ENCODE results near the gene ARHGAP33. TPM values are rescaled to one million over a fixed set of nuclear protein-coding genes. Genes with fewer than 3 reads are reported as not detected.
"Not testable (repeated sequence)": the region's sequence is repeated elsewhere in the genome, so short reads cannot be mapped to it uniquely, and the experiment has no call there.

ARHGAP33 gene
- total RNA-seq, 1 donor from 2014 or later = 26.3 TPM

DNA sequence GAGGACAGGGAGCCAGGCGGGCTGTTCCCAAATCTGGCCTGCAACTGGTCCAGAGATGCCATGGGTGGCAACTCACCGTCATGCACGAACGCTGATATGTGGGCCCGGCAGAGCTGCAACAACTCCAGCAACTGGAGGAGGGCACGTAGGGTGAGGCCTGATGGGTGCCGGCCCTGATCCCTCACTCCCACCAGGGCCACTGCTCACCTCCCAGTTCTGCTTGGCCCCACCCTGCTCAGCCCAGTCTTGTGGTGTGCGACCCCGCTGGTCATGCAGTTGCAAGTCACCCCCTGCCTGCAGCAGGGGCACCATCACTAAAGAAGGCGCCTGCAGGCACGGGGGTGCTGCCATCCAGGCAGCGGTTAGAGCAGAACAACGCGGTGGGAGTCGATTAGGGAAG is 16.9 kb downstream of the ARHGAP33 start:
- no peak for DNase-seq

DNA sequence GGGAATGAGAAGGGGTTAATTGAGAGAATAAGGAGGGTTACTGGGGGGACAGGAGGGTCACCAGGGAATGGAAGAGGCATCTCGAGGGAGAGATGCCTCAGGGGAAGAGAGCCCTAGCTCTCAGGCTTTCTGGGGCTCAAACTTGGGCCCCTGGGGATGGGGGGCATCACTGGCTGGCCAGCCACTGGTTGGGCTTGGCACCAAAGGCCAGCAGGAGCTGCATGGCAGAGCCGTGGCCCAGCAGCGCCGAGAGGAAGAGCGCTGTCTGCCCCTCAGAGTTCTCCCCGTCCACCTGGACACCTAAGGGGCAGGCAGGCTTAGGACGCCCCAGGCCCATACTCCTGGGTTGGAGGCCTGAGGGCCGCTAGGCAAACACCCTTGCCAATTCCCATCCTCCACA is 17.5 kb downstream of the ARHGAP33 start:
- DNase-seq = no peak

DNA sequence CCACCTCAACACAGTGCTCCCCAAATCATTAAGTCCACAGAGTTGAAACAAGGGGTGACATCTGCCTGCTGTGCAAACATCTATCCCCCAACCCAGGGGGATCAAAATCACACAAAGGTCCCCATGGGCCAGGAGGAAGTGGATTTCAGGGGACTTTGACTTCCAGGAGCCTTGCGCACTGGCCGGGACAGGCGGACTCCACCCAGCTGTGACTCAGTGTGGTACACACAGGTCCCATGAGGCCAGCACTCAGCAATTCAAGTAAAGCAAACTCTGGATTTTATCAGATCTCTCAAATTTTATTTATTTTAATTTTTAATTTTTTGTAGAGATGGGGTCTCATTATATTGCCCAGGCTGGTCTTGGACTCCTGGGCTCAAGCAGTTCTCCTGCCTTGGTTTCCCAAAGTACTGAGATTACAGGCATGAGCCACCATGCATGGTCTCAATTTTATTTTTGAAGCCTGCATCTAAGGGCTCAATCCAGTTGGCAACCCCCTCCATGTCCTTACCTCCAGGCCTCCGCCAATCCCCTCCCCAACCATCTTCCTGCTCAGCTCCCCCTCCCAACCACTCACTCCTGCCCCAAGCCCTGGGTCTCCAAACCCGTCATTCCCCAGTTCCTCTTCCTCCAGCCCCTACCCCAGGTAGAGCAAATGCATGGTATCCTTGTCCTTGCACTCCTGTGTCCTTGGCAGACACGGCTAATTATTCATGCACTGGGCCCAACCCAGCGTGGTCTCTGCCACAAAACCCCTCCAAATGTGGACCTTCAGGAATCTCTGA is 18.2 kb downstream of the ARHGAP33 start:
- DNase-seq = no peak

DNA sequence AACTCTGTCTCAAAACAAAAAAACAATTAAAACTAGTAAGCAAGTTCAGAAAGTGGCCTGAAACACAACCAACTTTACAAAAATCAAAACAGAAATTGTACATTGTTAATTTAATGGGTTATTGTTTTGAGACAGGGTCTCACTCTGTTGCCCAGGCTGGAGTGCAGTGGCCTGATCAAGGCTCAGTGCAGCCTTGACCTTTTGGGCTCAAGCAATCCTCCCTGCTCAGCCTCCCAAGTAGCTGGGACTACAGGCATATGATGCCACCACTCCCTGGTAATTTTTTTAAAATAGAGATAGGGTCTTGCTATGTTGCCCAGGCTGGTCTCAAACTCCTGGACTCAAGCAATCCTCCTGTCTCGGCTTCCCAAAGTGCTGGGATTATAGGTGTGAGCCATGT is 20.2 kb downstream of the ARHGAP33 start:
- not testable (repeated sequence) for DNase-seq

DNA sequence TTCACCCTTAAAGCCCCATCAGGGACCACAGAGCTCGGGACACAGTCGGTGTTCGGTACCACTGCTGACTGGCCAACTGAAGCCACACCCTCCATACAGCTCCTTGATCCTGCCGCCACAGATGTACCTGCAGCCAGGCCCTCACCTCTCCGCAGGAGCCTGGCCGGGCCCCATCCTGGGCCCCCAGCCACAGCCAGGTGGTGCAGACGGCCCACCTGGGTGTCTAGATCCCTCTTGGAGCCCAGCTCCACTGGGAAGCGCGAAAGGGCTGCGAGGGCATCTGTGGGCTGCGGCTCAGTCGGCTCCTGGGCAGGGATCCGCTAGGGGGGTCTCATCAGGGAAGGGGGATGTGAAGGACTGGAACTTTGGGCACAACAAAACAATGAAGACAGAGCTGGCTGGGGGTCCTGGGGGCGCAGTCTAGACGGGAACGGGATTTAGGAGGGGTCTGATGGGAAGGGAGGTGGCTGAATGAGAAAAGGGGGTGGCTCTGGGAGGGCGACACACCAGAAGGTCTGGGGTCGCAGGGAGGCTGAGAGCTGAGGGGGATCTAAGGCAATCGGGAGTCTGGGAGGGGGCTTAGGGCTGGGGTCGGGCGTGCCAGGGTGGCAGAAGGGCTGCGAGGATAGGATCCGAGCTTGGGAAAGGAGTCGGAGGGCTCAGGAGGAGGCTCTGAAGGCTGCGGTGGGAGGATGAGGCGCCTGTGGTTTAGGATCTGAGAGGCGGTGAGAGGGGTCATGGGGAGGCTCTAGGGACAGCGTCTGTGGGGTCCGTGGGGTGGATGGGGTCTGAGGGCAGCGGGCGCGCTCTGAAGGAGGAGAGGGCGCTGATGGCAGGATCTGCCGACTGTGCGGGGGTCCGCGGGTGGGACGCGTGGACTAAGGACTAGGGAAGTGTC is 21.5 kb downstream of the ARHGAP33 start:
- DNase-seq = no peak

DNA sequence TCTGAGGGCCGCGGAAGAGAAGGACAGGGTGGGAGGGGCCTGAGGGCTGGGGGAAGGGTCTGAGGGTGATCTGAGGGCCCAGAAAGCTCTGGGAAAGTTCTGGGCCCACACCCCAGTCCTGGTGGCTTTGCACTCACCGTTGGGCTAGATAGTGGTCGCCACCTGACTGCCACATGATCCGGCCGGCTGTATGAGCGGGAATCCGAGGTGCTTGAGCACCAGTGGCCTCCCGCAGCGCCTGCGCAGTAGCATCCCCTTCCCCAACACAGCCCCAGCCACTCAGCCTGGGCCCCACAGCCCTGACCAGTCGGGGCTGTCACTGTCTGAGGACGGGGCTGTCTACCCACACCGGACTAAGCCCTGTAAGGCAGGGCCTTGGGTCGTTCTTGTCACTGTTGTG is 22.3 kb downstream of the ARHGAP33 start:
- peak; percentile 38 for DNase-seq

DNA sequence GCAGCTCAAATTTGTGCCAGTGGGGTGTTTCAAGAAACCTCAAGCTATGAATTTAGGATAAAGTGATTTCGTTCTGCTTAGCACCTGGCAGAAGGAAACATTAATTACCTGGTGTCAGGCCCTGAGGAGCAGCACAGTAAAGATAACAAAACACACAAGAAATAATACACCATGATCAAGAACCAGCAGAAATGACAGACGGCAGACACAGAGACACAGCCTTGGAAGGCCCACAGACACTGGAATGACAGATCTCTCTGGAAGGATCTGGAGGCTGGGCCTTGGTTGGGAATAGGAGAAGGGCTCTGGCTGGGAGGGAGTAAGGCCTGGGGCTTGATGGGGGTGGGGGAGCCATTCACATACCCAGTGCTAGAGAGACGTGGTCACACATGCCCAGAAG is 26.5 kb downstream of the ARHGAP33 start:
- DNase-seq = no peak

DNA sequence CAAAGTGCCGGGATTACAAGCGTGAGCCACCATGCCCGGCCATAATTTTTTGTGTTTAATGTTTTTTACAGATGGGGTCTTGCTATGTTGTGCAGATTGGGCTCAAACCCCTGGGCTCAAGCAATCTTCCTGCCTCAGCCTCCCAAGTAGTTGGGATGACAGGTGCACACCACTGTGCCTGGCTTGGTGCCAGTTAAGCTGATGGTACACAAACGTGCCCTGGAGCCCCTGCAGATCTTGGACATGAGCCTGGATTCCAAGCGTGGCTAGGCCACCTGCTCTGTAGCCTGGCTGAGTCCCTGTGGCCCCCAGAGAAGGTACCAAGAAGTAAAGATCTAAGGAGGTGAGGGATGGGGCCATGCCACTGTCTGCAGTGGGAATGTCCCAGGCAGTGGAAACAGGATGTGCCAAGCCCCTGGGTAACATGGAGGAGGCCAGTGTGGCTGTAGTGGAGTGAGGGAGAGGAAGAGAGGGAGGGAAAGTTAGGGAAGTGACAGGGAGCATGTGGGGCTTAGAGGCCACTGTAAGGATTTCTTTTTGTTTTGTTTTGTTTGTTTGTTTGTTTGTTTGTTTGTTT is 30.2 kb downstream of the ARHGAP33 start:
- DNase-seq = peak; percentile 48

DNA sequence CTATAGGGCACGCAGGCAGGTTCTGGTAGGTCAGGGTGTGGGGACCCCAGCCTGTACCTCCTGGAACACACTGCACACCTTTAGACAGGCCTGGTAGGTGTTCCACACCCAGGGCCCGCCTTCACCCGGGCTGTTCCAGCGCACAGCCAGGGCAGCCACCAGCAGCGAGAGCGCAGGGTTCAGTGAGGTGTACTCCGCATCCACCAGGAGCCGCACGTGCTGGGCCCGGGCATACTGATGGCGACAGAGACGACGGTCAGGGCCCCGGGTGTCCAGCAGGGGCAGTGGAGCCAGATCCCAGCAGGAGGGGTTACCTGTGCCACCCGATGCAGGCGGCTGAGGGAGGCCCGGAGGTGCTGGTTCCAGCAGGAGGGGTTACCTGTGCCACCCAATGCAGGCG is 31.2 kb downstream of the ARHGAP33 start:
- no peak for DNase-seq

DNA sequence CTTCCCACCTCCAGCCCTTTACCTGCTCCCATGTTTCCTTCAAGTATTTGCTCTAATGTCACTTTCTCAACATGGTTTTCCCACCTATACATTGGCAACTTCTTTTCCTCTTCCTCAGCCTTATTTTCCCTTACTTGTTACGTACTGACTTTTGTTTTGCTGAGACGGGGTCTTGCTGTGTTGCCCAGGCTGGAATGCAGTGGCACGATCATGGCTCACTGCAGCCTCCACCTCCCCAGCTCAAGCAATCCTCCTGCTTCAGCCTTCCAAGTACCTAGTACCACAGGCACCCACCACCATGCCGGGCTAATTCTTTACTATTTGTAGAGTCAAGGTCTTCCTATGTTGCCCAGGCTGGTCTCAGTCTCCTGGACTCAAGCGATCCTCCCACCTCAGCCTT is 32.3 kb downstream of the ARHGAP33 start:
- DNase-seq = no peak

DNA sequence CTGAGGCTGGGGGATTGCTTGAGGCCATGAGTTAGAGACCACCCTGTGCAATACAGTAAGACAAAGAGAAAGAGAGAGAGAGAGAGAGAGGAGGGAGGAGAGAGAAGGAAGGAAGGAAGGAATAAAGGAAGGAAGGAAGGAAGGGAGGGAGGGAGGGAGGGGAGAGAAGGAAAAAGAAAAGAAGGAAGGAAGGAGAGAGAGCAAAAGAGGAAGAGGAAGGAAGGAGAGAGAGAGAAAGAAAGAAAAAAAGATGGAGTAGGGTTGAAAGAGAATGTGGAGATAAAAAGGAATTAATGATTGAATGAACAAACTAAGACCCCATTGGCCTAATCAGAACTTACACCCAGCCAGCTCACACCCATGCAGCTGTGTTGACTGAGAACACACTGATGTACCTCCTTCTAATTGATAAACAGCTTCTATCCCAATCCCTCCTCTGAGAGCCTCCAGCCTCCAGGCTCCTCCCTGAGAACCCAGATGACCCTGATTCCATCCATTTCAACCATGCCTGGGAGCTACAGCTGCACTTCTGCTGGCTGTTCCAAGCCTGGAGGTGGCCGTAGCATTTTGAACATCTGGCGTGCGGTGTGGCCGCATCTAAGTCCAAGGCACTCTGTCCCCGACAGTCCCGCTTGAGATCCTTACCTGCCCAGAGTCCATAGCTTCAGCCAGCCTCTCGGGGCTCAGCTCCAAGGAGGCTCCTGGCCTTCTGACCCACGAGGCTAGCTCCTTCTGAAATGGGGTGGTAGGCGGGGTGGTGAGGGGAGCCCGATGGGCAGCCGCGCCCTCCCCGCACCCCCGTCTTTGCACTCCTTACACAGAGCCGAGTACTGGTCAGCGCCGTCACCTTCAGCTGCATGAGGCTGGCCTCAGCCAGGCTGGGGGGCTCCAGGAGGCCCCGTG is 36.2 kb downstream of the ARHGAP33 start:
- no peak for DNase-seq

DNA sequence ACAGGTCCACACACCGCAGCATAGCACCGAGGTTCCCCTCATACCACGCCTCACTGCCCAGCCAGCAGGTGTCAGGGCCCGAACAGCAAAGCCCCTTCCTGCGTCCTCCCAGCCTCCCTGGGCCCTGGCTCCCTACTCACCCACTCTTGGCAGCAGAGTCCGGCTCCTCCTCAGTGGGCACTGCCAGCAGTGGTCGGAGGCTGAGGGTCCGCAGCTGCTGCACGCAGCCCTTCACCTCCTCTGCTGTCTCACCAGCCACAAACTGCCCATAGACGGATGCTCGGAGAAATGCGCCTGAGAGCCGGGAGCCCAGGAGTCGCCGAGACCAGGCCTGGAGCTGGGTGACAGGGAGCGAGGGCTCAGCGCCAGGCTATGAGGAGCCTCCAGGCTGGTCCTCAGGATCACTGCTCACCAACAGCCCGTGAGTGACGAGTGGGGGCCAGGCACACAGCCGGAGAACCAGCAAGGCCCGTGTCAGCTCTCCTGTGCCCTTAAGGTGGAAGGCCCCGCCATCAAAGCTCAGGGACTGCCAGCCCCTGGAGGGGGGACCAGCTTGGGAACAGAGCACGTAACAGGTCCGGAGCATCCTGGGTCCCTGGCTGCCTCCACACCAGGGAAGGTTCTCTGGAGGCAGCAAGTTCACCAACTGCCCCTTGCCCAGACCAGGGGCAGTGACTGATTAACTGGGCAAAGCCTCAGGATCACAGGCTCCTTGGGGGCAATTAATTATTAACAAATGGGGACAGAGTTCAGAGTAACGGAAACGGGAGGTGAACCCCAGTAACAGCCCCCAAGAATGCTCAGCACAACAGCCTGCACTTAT is 37.1 kb downstream of the ARHGAP33 start, which contains the start of gene PRODH2:
TSS of gene PRODH2 (minus strand) at position 626 of the 823 bp plus-strand sequence. CDS start at position 586, 40 bp downstream.
- no peak for DNase-seq

DNA sequence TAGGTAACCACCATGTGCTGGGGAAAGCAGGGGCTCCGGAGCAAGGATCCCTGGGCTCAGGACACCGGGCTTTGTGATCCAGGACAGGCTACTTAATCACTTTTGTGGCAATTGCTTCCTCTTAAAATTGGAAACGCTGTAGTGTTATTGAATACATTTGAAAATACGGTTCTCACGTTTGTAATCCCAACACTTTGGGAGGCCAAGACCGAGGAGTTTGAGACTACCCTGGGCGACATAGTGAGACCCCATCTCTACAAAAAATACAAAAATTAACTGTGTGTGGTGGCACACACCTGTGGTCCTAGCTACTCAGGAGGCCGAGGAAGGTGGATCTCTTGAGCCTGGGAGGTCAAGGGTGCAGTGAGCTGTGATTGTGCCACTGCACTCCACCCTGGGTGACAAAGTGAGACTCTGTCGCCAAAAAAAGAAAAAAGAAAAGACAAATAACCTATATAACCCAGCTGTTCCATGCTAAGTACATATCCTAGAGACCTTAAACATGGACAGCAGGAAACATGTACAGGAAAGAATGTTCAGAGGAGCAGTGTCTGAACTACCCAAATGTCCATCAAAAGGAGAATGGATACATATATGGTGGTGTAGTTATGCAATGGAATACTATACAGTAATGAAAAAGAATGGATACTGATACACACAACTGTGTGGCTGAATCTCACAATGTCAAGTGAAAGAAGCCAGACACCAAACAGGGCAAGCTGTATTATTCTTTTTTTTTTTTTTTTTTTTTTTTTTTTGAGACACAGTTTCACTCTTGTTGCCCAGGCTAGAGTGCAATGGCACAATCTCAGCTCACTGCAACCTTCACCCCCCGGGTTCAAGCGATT is 37.9 kb downstream of the ARHGAP33 start:
- DNase-seq = no peak

DNA sequence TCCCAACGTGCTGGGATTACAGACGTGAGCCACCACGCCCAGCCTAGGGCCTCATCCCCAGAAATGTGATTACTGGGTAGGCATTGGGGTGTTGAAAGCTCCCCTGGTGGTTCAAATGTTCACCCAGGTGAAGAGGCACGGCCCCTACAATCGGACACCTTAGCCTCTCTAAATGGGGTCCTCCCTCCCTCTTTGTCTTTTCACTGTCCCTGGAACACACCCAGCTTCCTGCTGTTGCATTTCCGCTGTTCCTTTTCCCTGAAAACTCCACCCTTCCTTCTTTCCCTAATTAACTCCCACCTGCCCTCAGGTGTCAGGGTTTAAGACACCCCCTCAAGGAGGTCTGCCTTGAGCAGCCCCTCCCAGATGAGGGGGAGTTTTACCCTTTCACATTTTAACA is 40.9 kb downstream of the ARHGAP33 start:
- DNase-seq = no peak

DNA sequence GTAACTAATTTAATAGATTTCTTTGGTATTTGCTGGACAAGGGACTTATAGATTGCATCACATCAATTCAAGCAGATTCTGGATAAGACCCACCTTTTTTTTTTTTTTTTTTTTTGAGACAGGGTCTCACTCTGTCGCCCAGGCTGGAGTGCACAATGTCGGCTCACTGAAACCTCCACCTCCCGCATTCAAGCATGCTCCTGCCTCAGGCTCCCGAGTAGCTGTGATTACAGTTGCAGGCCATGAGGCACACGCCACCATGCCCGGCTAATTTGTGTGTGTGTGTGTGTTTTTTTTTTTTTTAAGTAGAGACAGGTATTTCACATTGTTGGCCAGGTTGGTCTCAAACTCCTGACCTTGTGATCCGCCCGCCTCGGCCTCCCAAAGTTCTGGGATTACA is 41.5 kb downstream of the ARHGAP33 start:
- no peak for DNase-seq

DNA sequence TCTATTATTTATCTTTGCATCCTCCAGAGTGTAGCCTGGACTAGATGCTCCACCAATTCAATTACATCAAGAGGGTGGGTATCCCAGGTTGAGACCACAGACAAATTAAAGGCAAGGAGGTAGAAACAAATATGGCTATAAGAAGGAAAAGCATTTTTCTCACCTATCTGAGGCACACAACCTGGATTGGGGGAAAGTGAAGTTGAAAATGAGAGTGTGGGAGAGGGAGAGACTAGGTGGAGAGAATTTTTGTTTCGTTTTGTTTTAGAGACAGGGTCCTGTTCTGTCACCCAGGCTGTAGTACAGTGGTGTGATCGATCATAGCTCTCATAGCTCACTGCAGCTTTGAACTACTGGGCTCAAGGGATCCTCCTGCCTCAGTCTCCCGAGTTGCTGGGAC is 43.1 kb downstream of the ARHGAP33 start:
- no peak for DNase-seq

DNA sequence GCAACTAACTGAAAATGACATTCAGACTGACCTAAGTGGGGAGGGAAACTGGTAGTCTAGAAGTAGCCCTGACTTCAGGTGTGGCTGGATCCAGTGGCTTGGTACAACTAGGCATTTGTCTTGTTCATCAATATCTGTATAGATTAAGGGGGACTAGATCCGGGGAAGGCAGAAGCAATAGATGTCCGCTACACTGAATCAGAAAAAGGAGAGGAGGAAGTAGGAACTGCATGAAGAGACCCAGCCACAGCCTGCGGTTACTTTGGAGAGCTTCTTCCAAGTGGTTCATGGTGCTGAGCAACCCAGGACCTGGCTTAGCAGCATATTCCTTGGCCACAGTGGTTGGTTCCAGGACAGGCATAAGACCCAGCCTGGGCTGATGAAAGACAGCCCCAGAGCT is 47.2 kb downstream of the ARHGAP33 start:
- no peak for DNase-seq

DNA sequence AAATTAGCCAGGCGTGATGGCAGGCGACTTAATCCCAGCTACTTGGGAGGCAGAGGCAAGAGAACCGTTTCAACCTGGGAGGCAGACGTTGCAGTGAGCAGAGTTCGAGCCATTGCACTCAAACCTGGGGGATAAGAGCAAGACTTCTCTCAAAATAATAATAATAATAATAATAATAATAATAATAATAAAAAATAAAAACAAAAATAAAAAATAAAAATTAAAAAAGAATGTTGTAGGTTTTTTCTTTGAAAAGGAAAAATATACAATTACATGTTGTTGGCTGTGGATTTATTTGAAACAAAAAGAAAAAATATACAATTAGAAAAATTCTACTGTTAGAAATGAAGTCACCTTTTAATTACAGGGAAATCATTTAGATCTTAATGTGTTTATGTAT is 48.8 kb downstream of the ARHGAP33 start:
- no peak for DNase-seq

DNA sequence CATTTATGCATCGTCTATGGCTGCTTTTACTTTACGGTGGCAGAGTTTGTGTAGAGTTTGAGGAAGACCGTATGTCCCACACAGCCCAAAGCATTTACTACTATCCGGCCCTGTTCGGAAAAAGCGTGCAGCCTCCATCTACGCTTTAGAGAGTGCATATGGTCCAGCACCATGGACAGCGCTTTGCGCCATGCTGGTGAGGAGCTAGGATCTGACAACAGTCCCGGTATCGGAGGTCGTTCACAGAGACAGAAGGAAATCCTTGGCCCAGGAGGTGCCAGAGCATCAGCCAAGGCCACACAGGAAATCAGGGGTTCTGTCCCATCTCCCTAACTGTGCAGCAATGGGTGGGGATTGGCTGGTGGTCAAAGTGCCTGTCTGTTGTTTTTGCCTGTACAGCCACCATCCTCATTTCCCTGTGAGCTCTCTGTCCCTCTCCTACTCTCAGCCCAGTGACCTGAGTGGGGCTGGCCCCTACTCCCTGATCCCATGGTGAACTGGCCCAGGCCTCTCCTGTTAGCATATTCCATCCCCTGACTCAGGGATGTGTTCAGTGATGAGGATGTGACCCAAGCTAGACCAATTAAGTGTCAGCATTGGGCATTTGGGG is 53.4 kb downstream of the ARHGAP33 start:
- DNase-seq = peak; percentile 91

DNA sequence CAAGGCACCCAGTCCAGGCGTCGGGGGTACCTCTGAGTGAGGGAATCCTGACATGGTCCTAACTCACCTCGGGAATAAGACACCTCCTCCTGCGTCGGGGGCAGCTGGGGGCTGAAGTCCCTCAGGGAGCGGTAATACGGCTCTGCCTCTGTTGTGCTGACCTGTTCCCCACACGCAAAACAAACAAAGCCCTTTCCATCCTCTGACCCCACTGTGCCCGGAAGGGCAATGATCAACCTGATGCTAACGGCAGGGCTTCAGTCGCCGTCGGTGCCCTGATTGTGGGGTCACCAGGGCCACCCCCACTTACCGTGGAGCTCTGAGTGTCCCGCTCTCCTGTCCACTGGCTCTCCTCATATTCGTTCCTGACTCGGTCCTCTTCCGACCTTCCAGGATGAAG is 55.6 kb downstream of the ARHGAP33 start:
- no peak for DNase-seq
